Hippocampal formation (tissue), 2 donors: ENCODE results near the gene MAP3K7.

Source experiments
- DNase-seq, 2 donors: peaks; one replicate each; lab custom pipeline; 2025; lab: John Stamatoyannopoulos, UW

MAP3K7 gene

DNA sequence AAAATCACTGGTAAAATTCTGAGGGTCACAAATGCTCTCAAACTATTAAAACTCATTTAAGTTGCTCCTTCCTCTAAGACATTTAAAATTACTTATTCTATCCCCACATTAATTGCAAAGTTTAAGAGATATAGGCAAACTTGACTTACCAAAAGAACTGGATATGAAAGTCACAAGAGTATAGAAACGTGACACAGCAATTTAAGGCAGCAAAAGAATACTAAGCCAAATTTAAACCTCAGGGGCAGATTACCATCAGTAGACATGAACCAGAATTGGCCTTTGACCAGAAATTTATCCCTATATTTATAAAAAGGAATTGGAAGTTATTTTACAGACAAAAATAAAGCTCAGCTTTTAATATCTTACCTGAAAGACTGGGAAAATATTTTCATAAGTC is 56.0 kb downstream of the MAP3K7 start:
- no peak for DNase-seq

DNA sequence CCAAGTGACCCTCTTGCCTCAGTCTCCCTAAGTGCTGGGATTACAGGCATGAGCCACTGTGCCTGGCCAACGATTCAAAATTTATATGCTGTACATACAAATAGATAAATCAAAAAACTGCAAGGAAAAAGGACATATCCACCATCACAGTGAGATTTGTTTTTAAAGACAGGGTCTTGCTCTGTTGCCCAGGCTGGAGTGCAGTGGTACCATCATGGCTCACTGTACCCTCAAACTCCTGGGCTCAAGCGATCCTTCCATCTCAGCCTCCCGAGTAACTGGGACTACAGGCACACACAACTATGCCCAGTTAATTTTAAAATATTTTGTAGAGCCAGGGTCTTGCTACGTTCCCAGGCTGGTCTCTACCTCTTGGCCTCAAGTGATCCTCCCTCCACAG is 61.5 kb downstream of the MAP3K7 start:
- no peak for DNase-seq

DNA sequence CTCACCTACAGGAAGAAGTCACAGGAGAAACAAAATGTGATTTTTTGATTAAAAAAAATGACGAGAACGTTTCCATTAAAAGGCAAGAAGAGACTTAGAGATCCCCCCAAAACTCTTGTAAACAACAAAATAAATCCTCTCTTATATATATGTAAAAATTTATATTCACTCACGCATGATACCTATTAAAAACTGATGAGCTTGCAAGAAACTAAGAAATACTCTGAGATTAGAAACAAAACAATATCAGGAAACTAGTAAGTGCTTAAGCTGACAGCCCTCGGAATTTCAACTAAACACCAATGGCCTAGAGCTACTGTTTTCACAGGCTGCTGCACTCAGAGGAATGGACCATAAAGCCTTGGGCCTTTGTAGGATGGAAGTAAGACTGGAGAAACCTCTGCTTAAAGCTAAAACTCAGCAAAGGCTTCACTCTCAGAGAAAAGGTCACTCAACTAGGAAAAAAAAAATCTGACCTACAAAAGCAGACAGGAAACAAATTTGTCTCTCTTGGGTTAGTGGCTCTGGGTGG is 63.0 kb downstream of the MAP3K7 start:
- no peak for DNase-seq

DNA sequence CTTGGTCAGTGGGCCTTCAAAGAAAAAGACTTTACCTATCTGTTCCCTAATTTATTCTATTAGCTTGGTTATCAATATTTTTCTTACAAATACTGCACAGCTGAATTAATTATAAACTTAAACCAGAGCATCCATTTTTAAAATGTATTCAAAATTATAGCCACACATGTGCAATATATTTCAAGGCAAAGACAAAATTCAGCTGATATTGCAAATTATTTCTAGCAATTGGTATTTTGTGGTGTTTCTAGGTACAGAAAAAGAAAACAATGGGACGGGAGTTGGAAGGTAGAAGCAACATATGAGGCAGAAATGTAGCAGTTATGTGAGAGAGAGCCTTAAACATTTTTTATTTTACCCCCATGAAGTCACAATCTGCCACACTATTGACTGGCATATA is 64.9 kb downstream of the MAP3K7 start:
- DNase-seq = no peak

DNA sequence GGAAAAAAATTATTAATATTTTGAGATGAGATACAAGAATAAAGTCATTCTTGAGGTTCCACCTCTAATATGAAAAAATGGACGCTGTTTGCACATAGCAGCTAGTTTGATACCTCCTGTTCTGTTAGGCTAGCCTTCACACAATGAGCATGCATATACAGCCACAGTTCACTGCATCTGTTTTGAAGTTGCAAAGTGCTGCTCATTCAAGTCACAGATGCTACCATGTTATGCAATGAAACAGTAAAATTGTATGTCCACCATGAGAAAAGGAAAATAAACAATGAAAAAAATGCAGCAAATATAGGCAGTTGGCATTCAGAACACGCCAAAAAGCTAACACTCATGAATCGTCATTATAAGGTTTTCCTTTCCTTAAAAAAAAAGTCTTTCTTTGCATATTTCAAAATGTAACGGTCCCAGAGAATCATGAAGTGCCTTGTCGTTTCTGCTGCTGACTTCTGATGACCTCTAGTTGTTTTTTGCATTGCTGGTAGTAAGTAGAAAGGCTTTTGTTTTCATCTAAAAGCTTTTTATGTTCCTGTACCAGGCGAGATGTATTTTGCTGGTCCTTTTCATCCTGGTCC is 70.7 kb downstream of the MAP3K7 start:
- DNase-seq = no peak

DNA sequence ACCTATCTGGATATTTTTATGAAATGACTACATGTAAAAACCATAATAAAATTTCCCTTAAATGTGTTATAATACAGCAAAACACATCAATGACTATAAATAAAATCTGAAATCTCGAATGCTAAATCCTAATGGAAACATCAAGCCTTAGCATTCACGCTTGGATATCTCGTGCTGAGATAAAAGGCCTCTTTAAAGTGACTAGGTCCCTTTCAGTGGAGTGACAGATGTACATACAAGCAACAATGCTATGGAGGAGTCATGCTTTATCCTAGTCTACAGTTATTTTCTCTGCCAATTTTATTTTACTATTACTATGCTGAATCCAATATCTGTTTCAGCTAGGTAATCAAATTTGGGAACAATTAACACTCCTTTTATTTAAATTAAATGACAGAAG is 72.4 kb downstream of the MAP3K7 start:
- DNase-seq = peak in 1 of 2 donors; percentile 5

DNA sequence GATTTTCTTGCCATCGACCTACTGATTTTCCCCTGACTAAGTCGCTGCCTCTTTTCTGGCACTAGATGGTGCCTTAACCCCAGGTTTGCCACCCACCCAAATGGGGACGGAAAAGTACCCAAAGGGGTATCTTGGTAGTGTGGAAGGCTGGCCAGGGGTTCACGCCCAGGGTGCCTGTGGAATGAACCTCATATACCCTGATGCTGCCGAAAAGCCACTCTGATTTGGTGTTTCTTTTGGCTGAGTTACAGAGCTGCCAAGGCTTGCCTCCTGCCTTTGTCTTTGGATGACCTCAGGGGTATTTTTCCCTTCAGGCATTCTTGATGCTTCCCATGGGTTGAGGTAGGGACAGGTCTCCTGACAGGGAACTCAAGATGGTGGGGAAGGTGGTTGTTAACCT is 78.1 kb downstream of the MAP3K7 start:
- DNase-seq = no peak

DNA sequence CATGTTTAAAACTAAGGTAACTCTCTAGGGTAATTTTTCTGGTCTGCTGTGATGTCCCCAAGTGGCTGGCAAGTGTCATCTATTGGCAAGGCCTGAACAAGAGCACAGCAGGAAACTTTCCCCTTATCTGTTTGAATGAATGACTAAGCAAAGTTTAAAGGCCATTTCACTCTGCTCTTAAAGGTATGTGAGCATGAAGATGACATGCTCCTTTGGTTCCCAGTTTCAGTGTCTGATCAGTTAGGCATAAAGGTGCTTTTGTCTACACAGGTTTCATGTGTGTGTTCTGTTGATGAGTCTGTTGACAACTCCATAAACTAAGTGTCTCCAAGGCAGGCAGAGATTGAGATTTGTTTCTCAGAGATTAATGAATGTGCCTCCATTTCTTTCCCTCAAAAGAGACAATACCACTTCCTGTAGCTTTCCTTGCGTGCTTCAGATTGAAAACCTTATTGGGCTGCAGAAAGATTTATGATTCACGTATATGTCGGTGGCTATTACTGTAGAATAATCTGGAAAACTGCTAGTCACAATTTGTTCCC is 83.9 kb downstream of the MAP3K7 start:
- no peak for DNase-seq

DNA sequence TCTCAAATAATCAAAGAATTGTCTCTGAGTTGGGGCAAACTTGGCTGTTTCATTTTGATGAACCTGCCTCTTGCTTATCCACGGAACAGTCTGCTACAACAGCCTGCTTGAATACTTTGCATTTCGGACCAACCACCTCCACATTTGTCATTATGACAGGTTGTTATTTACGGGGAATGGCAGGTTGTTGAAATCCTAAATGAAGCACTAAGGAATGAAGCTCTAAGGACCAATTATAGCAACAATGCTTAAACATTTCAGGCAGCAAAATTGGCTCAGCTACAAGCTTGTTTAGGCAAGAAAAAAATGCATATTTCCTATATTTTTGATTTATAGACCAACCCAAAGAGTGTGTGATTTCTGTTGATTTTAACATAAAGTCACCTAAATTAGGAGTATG is 84.5 kb downstream of the MAP3K7 start:
- DNase-seq = no peak

DNA sequence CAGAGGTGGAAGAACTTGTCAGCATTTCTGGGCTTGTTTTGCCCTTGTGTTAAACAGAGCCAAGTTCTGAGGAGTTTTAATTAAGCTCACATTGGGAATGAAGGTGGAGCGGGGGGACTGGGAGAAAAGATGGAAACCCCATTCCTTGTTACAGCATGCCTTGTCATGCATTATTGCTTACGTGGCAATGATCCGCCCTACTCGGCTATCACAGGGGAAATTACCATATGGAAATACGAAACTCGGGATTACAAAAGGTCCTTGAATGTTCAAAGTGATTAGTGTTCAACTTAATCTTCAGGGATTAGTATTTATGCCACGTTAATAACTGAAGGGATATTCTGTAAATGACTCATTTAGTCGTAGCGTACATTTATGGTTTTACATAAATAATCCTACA is 86.4 kb downstream of the MAP3K7 start:
- DNase-seq = no peak

DNA sequence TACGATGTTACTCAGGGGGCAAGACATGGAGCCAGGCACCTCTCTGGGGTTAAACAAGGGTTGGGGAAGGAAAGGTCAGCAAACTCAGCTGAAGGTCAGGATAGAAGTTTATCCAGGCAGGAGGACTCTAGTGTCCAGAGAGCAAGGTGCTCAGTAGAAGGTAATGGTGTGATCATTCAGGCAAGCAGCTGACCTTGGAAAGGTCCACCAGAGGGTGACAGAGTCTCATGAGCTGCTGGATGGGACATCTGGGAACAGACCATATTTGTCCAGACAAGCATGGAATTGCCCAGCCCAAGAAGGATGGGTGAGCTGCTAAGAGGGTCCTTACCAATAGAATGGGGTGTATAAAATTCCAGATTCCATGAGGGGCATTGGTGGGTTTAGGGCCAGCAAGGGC is 89.5 kb downstream of the MAP3K7 start:
- DNase-seq = no peak

DNA sequence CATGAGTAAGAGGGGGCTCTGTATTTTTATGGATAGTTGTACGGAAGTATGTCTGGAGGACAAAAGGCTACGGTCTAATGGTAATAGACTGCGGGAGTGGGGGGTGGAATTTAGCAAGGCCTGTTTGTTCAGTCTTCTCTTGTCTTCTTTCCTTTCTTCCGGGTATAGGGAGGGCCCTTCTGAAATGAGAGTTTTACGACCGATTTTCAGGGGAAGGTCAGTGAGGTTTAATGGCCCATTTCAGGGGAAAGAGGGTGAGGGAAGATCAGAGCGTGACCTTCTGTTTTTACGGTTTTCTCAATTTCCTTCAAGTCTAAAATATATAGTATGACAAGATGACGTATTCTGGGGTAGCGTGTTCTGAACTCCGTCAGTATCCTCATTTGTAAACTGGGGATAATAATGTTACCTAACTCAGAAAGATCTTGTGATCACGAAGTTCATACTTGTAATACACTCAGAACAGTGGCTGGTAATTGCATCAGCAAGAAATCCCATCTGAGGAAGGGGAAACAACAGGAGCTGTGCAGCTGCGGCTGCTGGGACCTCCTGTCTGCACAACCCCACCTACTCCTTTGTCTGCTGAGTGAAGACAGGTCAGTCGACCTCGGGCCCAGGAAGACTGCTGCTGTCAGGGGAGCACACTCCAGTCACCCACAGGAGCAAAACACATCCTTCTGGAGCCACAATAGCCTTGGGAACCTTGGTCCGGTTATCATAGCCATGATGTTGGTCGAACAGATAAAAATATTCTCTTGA is 90.4 kb downstream of the MAP3K7 start:
- no peak for DNase-seq

DNA sequence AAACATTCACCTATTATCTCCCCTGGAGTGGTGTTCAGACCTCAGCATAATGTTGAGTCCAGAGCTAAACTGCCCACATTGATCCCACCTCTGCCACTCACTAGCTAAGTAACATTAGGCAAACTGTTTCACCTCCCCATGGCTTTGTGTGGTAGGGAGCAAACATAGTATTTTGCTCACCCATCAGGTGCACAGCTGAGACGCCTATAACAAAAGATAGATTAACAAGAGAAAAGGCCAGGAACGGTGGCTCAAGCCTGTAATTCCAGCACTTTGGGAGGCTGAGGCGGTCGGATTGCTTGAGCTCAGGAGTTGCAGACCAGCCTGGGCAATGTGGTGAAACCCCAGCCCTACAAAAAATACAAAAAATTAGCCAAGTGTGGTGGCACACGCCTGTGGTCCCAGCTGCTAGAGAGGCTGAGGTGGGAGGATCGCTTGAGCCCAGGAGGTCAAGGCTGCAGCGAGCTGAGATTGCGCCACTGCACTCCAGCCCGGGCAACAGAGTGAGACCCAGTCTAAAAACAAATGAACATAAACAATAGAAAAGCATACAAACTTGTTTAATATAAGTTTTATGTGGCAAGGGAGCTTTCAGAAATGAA is 91.6 kb downstream of the MAP3K7 start:
- DNase-seq = no peak

DNA sequence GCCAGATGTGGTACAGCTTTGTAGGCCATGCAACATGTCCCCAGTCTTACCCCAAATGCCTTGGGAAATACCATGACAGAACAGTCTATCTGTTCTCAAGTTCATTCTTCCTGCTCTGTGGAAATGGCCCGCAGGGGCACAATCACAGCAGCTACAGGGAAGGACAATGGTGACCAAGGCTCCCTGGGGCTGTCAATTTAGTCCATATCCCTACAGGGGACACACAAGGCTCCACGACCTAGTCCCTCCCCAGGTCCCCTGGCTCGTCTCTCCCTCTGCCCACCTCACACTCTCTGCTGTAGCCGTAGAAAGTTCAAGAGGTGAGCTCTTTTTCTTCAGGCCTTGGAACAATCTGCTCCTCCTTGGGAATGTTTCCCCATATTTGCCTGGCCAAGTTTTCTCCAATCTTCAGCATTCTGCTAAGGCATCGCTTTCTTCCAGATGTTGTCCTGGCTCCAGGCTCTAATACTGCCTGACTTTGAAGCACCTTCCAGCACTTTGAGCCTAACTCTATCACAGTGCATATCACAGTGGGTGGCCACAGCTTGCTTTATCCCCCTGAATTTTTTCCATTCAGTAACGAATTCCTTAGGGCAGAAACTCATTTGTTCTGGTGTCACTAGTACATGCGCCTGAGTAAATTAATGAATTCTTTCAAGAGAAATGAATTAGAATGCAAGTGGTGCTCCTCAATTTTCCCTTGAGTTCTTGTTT is 92.6 kb downstream of the MAP3K7 start:
- no peak for DNase-seq

DNA sequence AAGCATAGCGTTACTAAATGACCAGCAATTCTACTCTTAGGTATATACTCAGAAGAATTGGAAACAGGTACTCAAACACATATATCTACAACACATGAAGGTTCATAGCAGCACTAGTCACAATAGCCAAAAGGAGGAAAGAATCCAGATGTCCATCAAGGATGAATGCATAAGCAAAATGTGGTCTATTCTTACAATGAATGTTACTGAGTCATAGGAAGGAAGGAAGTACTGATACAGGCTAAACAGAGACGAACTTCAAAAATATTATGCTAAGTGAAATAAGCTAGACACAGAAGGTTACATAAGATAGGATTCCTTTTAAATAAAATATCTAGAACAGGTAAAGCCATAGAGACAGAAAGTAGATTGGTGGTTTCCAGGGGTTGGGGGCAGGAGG is 93.5 kb downstream of the MAP3K7 start:
- no peak for DNase-seq

DNA sequence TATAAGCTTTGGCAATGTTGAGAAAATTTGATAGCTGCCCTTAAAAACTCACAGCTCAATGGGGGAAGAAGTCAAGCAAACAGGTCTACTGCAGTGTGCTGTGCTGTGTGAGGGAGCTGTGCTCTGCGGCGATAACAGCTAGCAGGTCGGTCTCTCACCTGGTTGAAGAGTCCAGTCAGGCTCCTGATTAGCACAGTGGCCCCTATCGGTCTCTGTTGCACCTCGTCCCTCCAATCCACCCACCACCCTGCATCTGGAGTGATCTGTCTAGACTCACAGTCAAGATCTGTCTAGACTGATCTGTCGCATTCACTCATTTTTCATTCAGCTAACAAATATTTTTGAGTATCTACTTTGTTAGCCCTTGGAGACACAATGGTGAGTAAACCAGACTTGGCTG is 94.1 kb downstream of the MAP3K7 start:
- no peak for DNase-seq

DNA sequence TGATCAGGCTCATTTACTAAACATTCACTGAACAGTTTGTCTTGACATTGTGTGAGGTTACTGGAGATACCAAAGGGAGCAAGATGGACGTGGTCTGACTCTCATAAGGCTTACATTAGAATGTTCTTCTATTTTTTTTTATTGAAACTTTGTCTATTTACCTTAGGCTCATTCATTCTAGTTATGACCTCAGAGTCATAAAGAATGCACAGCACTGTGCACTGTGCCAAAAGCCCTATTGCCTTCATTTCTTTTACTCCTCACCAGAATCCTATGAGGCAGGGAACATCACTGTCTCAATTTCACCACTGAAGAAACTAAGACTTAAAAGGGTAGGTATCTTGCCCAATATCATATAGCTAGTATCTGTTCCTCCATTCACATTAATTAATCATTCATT is 94.5 kb downstream of the MAP3K7 start:
- DNase-seq = no peak

DNA sequence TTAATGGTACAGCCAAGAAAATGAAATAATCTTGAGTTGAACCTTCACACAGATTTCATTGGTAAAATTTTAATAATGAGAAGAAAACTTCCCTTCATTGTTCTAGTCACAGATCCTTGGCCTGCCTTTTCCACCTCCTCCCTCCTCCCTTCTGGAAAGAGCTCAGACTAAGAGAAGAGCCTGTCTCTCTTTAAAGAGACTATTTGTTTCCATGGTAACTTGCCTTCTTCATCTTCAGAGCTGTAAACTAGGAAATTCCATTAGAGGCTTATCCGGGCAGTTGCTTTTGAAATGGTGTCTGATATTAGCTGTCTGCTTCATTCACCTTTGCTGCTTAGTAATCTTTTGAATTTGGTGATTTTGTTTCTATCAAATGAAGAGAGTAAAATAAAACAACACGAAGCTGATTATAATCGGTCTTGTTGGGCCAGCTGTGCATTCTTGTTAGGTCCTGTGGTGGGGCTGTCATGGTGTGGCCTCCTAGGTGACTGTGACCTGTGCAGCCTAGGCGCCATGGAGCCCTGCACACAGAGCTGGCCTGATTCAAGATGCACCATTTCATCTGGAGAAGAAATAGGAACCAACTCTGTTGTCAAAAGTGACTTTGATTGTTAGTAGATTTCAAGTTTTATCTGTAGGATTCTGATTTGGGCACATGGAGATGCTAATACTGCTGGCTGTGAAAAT is 96.7 kb downstream of the MAP3K7 start:
- no peak for DNase-seq

DNA sequence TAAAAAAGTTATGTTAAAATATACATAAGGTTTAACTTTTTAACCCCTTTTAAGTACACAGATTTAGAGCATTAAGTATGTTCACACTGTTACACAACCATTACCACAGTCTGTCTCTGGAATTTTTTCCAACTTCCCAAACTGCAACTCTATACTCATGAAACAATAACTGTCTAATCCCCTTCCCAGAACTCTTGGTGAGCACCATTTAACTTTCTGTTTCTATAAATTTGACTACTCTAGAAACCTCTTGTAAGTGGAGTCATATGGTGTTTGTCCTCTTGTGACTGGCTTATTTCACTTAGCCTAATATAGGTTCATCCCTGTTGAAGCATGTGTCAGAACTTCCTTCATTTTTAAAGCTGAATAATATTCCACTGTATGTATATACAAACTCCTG is 98.1 kb downstream of the MAP3K7 start:
- DNase-seq = no peak

DNA sequence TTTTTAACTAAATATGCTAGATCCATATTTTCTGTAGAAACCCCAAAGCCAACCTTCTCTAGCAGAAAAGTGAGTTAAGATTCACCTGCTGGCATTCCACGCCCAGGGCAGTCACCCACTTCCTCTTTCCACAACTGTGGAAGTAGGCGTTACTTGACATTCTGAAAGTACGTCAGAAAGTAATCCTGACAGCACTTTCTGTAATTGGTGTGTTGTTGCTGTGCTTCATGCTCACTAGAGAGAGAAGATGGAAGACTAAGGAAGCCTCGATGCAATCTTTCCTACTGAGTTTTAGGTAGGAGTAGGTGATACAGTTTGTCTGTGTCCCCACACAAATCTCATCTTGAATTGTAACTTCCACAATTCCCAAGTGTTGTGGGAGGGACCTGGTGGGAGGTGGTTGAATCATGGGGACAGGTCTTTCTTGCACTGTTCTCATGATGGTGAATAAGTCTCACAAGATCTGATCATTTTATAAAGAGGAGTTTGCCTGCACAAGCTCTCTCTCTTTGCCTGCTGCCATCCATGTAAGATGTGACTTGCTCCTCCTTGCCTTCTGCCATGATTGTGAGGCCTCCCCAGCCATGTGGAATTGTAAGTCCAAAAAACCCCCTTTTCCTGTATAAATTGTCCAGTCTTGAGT is 101.1 kb downstream of the MAP3K7 start:
- no peak for DNase-seq

DNA sequence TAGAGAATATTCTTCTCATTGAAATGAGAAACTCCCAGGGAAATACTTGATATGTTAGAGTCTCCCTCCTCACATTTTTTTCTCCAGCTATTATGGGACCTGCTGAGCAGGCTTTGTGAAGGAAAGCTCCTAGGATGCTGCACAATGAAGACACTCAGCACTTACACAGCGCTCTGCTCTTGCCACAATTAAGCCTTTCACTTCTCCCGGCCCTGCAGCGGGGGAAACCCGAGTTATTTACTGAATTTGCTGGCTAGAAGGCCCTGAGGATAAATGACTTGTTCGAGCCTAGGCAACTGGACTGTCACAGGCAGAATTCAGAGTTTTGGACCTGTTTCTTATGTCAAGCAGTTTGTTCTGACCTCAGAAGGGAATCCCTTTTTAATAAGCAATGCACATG is 102.0 kb downstream of the MAP3K7 start:
- DNase-seq = peak; percentile 79 to 90
